ENCODE data around the gene VASH2.

- TF ChIP-seq CTCF (IDR thresholded peaks at IDR 0.05) (no peak), POLR2A (IDR thresholded peaks at IDR 0.05) (no peak)
These were observed 27.7 kb downstream of the VASH2 start for GRCh38 chr1:212977781-212978645.
